Activated T-cell treated with anti-CD3 and anti-CD28 coated beads for 24 hours (primary cell): ENCODE measurements around the gene FRMPD4.

ENCODE experiments used
- DNase-seq: peaks from one replicate; pipeline ENCODE4 v3.0.0-alpha.2; 2020; ENCODE audit warnings: low read depth

The FRMPD4 gene

GRCh38 chrX:12301288-12301687 is 163.0 kb downstream of the FRMPD4 start:
- DNase-seq = no peak

- DNase-seq = no peak
These were observed 166.0 kb downstream of the FRMPD4 start for GRCh38 chrX:12304261-12304660.

- no peak for DNase-seq
These were observed 169.7 kb downstream of the FRMPD4 start for GRCh38 chrX:12307961-12308360.

- DNase-seq = no peak
These were observed 170.1 kb downstream of the FRMPD4 start for GRCh38 chrX:12308420-12308819.

- DNase-seq = no peak
These were observed 170.9 kb downstream of the FRMPD4 start for GRCh38 chrX:12309040-12309743.

- no peak for DNase-seq
These were observed 171.4 kb downstream of the FRMPD4 start for GRCh38 chrX:12309744-12310076.

GRCh38 chrX:12314651-12315050 is 176.4 kb downstream of the FRMPD4 start:
- no peak for DNase-seq

- DNase-seq = no peak
These were observed 177.3 kb downstream of the FRMPD4 start for GRCh38 chrX:12315526-12315925.

- DNase-seq = no peak
These were observed 180.8 kb downstream of the FRMPD4 start for GRCh38 chrX:12319003-12319519.

- no peak for DNase-seq
These were observed 181.7 kb downstream of the FRMPD4 start for GRCh38 chrX:12319992-12320391.

GRCh38 chrX:12322031-12322430 is 183.8 kb downstream of the FRMPD4 start:
- DNase-seq = no peak

- DNase-seq = no peak
These were observed 186.9 kb downstream of the FRMPD4 start for GRCh38 chrX:12325171-12325570.

GRCh38 chrX:12327836-12328235 is 189.6 kb downstream of the FRMPD4 start:
- no peak for DNase-seq

- DNase-seq = no peak
These were observed 191.2 kb downstream of the FRMPD4 start for GRCh38 chrX:12329476-12329875.

- DNase-seq = no peak
These were observed 192.6 kb downstream of the FRMPD4 start for GRCh38 chrX:12330841-12331240.

GRCh38 chrX:12332786-12333347 is 194.6 kb downstream of the FRMPD4 start:
- DNase-seq = no peak

- no peak for DNase-seq
These were observed 201.6 kb downstream of the FRMPD4 start for GRCh38 chrX:12339921-12340320.

GRCh38 chrX:12344954-12345353 is 206.7 kb downstream of the FRMPD4 start:
- DNase-seq = no peak

GRCh38 chrX:12349201-12349600 is 210.9 kb downstream of the FRMPD4 start:
- DNase-seq = no peak

- no peak for DNase-seq
These were observed 214.6 kb downstream of the FRMPD4 start for GRCh38 chrX:12352922-12353321.

- DNase-seq = no peak
These were observed 222.1 kb downstream of the FRMPD4 start for GRCh38 chrX:12360383-12360782.

GRCh38 chrX:12360986-12361598 is 222.8 kb downstream of the FRMPD4 start:
- no peak for DNase-seq

- no peak for DNase-seq
These were observed 224.9 kb downstream of the FRMPD4 start for GRCh38 chrX:12363216-12363615.

- no peak for DNase-seq
These were observed 228.2 kb downstream of the FRMPD4 start for GRCh38 chrX:12366440-12366839.
